HFF-Myc (cell line): ENCODE results near the gene BSG.
A peak's percentile ranks its signal among the peaks of the same experiment; 100 is the strongest.
"Not testable (repeated sequence)": the region's sequence is repeated elsewhere in the genome, so short reads cannot be mapped to it uniquely, and the experiment has no call there.

Source experiments
- DNase-seq: peaks from one replicate; pipeline ENCODE4 v3.0.0-alpha.2; 2011; ENCODE audit warnings: low read depth; ENCODE audit errors: extremely low read depth
- H3K4me3 ChIP-seq: replicated peaks from 2 replicates; pipeline ENCODE4 v1.5.1; 2011; ENCODE audit warnings: low read depth, mild to moderate bottlenecking, control low read depth, low read length
- TF ChIP-seq, protein P1 (sequence below): IDR thresholded peaks from 2 replicates; pipeline ENCODE4 v1.5.1; 2012; ENCODE audit warnings: mild to moderate bottlenecking, low read depth, low read length, control low read depth; ENCODE audit errors: missing control alignments

The BSG gene

DNA sequence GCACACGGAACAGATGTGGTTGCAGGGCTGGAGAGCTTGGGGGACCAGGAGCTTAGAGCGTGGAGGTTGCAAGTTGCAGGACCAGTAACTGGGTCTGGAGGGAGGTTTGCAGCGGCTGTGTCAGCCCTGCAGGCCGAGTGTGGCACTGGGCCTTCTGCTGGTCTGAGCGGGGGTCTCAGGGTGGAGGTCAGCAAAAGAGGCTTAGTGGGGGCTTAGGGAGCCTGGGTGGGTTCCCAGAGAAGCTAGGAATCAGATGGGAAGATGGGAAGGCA is 11.5 kb downstream of the BSG start:
- no peak for DNase-seq
- TF ChIP-seq, protein P1, sequence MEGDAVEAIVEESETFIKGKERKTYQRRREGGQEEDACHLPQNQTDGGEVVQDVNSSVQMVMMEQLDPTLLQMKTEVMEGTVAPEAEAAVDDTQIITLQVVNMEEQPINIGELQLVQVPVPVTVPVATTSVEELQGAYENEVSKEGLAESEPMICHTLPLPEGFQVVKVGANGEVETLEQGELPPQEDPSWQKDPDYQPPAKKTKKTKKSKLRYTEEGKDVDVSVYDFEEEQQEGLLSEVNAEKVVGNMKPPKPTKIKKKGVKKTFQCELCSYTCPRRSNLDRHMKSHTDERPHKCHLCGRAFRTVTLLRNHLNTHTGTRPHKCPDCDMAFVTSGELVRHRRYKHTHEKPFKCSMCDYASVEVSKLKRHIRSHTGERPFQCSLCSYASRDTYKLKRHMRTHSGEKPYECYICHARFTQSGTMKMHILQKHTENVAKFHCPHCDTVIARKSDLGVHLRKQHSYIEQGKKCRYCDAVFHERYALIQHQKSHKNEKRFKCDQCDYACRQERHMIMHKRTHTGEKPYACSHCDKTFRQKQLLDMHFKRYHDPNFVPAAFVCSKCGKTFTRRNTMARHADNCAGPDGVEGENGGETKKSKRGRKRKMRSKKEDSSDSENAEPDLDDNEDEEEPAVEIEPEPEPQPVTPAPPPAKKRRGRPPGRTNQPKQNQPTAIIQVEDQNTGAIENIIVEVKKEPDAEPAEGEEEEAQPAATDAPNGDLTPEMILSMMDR: no peak
- no peak overlapping the region for H3K4me3 ChIP-seq

DNA sequence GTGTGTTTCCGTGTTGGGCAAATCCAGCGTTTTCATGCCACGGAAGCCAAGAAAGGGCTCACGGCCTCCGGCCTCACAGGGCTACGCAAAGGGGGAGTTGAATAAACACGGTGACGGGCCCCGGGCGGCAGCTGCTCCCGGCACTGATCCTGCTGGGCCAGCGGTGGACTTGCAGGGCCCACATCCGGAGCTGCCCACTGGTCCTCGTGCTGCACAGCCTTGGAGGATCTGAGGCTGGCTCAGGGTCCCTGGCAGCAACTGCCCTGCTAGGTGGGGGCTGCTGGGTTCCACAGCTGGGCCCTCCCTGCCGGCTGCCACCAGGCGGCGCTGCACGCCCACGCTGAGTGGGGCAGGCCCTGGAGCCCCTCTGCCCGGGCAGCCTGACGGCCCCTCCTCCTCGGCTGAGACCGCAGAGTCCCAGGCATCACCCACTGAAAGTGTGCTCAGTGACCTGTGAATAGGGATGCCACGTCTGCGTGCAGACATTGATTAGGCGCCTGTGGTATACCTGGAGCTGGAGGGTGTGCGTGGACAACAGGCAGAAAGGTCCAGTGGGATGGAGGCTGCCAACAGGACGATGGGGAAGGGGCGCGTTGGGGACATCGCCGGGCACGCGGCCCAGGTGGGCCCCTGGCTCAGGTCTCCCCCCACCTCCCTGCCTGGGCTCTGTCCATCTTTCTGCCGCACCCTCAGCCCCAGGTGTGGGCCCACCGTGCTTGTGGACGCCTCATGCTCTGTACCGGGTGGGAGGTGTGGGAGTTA is 12.0 kb downstream of the BSG start:
- TF ChIP-seq, protein P1: peak; percentile 95
- no peak for DNase-seq
- H3K4me3 ChIP-seq: no peak overlapping the region

DNA sequence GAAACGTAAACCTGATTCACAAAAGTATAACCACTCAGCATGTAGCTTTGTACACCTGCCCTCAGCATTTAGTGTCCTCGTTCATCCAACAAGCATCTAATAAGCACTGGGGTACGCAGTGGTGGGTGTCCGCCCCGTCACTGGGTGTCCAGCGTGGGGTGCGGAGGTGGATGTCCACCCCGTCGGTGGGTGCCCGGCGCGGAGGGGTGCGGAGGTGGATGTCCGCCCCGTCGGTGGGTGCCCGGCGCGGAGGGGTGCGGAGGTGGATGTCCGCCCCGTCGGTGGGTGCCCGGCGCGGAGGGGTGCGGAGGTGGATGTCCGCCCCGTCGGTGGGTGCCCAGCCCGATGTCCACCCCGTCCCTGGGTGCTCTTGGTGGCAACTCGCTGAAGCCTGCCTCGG is 12.8 kb downstream of the BSG start:
- not testable (repeated sequence) for H3K4me3 ChIP-seq, DNase-seq

- H3K4me3 ChIP-seq: no peak overlapping the region
- DNase-seq: no peak
- TF ChIP-seq, protein P1: no peak
These were observed 13.2 kb downstream of the BSG start for GRCh38 chr19:585551-586110.

DNA sequence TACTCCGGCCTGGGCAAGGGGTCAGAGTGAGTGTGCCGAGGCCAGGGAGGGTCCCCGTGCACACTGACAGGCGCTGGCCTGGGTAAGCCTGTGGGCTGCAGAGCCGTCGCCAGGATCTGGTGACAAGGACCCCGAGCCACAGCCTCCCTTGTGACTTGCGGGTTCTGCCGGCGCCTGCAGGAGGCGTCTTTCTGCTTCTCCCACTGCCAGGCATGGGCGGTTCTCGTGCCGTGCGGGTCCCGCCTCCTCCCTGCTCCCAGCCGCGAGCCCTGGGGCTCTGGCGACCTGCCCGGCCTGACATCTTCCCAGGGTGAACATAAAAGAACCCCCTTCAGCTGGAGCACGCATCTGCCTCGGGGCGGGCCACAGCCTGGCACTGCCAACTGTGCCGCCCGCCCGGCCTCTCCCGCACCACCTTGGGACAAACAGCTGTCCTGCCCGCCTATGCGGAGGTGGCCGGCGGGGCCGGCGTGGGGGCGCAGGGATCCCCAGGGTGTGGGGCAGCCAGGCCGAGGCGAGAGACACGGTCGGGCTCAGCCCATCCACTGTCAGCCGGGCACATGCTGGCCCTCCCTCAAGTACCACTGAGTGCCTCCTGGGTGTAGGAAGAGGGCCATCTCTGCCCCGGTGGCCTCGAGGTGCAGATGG is 15.8 kb downstream of the BSG start:
- H3K4me3 ChIP-seq: no peak overlapping the region
- DNase-seq: no peak
- TF ChIP-seq, protein P1: peak; percentile 74

DNA sequence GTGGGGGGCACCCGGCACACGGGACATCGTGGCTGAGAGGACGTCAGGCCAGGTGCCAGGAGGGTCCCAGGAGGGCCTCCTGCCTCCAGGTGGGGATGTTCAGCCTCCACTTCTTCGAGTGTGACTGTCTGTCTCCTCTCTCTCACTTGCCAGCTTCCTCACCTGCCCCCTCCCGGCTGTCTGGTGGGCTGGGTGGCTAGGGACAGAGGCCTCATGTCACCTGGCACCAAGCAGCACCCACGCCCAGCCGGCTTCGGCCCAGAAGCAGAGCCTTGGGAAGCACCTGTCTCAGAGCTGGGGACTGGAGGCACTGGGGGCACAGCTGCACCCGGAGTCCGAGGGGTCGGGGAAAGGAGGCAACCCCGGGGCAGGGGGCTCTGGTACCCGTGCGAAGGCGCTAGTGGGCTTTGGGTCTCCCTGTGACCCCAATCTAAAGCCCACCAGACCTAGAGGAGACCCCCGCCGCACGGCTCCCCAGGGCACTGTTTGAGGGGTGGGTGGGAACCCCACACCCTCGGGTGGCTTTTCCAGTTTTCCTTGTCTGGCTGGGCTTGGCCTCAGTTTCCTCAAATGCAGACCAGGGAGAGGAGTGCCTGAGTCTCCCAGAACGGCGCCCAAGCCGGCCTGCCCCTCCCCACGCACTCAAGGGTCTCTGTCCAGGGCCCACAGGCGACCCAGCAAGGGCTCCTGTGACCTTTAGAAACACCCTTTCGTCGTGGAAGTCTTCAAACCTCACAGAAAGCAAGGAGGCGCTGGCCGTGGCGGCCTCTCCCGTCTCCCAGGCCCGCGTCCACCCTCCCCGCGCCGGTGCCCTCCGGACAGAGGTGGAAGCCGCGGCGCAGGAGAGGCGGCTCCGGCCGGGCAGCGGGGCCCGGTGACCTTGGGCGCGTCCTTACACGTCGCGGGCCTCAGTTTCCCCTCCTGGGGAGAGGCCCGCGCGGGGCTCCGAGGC is 16.6 kb downstream of the BSG start:
- H3K4me3 ChIP-seq: no peak overlapping the region
- TF ChIP-seq, protein P1: no peak
- DNase-seq: no peak
